Smooth muscle cell (in vitro differentiated cells): Measurements from ENCODE around the gene PDE3A. TPM values are rescaled to one million over a fixed set of nuclear protein-coding genes. Genes with fewer than 3 reads are reported as not detected.

Experiments used
- DNase-seq: peaks from one replicate; lab custom pipeline; 2025; ENCODE audit not compliant: unreplicated experiment; lab: John Stamatoyannopoulos, UW
- H2AFZ ChIP-seq: fragments of 200-600 bp; sonication (generic); 2 replicates; pipeline ENCODE4 v1.6.0; 2016; ENCODE audit warnings: antibody characterized with exemption, low read depth, mild to moderate bottlenecking
- H3F3A ChIP-seq: fragments of 200-600 bp; sonication (generic); 2 replicates; pipeline ENCODE4 v1.6.0; 2017; ENCODE audit warnings: antibody characterized with exemption, low read depth
- H3K27ac ChIP-seq: fragments of 200-600 bp; sonication (generic); 2 replicates; pipeline ENCODE4 v1.5.1; 2016; ENCODE audit warnings: low read depth, mild to moderate bottlenecking
- H3K27me3 ChIP-seq: fragments of 200-600 bp; sonication (generic); 2 replicates; pipeline ENCODE4 v1.6.1; 2016; ENCODE audit warnings: low read depth, mild to moderate bottlenecking
- H3K36me3 ChIP-seq: fragments of 200-600 bp; sonication (generic); 2 replicates; pipeline ENCODE4 v1.5.1; 2016; ENCODE audit warnings: low read depth
- H3K4me1 ChIP-seq: fragments of 200-600 bp; sonication (generic); 2 replicates; pipeline ENCODE4 v1.5.1; 2016; ENCODE audit warnings: low read depth
- H3K4me2 ChIP-seq: fragments of 200-600 bp; sonication (generic); 2 replicates; pipeline ENCODE4 v1.6.0; 2016; ENCODE audit warnings: mild to moderate bottlenecking
- H3K4me3 ChIP-seq: fragments of 200-600 bp; sonication (generic); 2 replicates; pipeline ENCODE4 v1.5.1; 2016; ENCODE audit warnings: mild to moderate bottlenecking
- H3K79me2 ChIP-seq: fragments of 200-600 bp; sonication (generic); 2 replicates; pipeline ENCODE4 v1.6.0; 2016; ENCODE audit warnings: low read depth, mild to moderate bottlenecking
- H3K9ac ChIP-seq: fragments of 200-600 bp; sonication (generic); 2 replicates; pipeline ENCODE4 v1.6.0; 2016; ENCODE audit warnings: low read depth
- H3K9me3 ChIP-seq: fragments of 200-600 bp; sonication (generic); replicated peaks from 2 replicates; pipeline ENCODE4 v1.5.1; 2016; ENCODE audit warnings: low read depth
- H4K20me1 ChIP-seq: fragments of 200-600 bp; sonication (generic); 2 replicates; pipeline ENCODE4 v1.6.0; 2016; ENCODE audit warnings: low read depth
- WGBS: methylation state at CpG from one replicate; pipeline ENCODE4 v1.1.7; 2016; ENCODE audit warnings: low lambda C conversion rate; 5-methylcytosine and 5-hydroxymethylcytosine counted together
- polyA plus RNA-seq: library from polyadenylated mRNA; unstranded; fragments of >200 nt; fragmentation: Nextera tagmentation; extraction: Ambion mirVana; gene quantifications from 2 replicates; pipeline ENCODE4 v1.2.1, GENCODE V29; 2016
- total RNA-seq: library from RNA; depleted of rRNA; stranded (reverse); fragments of >200 nt; gene quantifications from 2 replicates; pipeline ENCODE4 v1.2.3, GENCODE V29; 2014
- TF ChIP-seq, protein P1 (sequence below): fragments of 200-600 bp; sonication (generic); IDR thresholded peaks from 2 replicates; pipeline ENCODE4 v1.5.1; 2017; ENCODE audit warnings: borderline replicate concordance, mild to moderate bottlenecking, antibody characterized with exemption; ENCODE audit not compliant: insufficient read depth, poor library complexity, severe bottlenecking

PDE3A gene
- total and polyA plus RNA-seq, 2 experiments from 2014 or later = 1.3 to 6.1 TPM

- Histone ChIP-seq H3K4me2 (no peak overlapping the region), H3K9ac (no peak overlapping the region), H3K9me3 (no peaks in the 10 kb centered on the region), H3K27me3 (no peaks in the 10 kb centered on the region), H3K27ac (no peak overlapping the region), H3K36me3 (no peaks in the 10 kb centered on the region), H3K79me2 (no peaks in the 10 kb centered on the region), H3K4me1 (no peaks in the 10 kb centered on the region), H2AFZ (no peak overlapping the region), H4K20me1 (no peaks in the 10 kb centered on the region), H3K4me3 (no peak overlapping the region), H3F3A (no peaks in the 10 kb centered on the region)
- no peak for DNase-seq
- TF ChIP-seq, protein P1, sequence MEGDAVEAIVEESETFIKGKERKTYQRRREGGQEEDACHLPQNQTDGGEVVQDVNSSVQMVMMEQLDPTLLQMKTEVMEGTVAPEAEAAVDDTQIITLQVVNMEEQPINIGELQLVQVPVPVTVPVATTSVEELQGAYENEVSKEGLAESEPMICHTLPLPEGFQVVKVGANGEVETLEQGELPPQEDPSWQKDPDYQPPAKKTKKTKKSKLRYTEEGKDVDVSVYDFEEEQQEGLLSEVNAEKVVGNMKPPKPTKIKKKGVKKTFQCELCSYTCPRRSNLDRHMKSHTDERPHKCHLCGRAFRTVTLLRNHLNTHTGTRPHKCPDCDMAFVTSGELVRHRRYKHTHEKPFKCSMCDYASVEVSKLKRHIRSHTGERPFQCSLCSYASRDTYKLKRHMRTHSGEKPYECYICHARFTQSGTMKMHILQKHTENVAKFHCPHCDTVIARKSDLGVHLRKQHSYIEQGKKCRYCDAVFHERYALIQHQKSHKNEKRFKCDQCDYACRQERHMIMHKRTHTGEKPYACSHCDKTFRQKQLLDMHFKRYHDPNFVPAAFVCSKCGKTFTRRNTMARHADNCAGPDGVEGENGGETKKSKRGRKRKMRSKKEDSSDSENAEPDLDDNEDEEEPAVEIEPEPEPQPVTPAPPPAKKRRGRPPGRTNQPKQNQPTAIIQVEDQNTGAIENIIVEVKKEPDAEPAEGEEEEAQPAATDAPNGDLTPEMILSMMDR = no peak
- 56% methylated on average over 1 of the region's 1 CpG for WGBS
These were observed 42.4 kb downstream of the PDE3A start for GRCh38 chr12:20410734-20411133.

DNA sequence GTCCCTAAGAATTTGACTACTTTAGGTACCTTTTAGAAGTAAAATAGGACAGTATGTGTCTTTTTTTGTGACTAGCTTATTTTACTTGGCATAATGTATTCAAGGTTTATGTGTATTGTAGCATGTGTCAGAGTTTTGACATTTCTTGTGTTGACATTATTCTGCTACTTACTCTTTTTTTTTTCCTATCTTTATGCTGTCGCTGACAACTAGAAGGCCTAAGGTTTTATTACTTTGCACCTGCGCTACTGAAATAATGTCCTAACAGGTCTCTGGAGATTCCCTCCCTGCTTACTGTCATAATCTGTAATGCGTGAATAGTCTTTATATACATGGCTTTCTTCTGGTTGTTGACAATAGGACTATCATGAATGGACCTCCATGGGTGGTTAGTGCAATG is 43.0 kb downstream of the PDE3A start:
- Histone ChIP-seq H3K27me3 (no peaks in the 10 kb centered on the region), H3K9ac (no peak overlapping the region), H3K4me3 (no peak overlapping the region), H3K36me3 (no peaks in the 10 kb centered on the region), H3F3A (no peaks in the 10 kb centered on the region), H2AFZ (no peak overlapping the region), H3K4me2 (no peak overlapping the region), H3K4me1 (no peaks in the 10 kb centered on the region), H3K79me2 (no peaks in the 10 kb centered on the region), H3K9me3 (no peaks in the 10 kb centered on the region), H3K27ac (no peak overlapping the region), H4K20me1 (no peaks in the 10 kb centered on the region)
- WGBS = 65% methylated on average over 3 of the region's 3 CpGs
- TF ChIP-seq, protein P1 = no peak
- DNase-seq = no peak

DNA sequence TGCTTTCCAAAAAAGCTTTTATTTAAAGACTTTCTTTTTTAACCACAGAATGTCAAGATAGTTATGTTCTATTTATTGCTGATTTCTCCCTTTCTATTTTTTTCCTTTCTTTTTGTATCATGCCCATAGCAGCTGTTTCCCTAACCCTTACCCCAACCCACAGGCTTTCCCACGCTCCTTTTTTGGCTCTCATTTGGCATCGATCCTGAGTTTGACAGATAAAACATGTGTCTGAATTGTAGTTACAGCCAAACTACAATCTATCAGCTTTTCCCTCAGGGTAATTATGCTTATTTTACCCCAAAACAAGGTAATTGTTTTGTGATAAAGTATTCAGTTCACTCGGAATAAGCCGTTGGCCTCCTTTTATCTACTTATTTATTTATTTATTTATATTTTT is 46.7 kb downstream of the PDE3A start:
- TF ChIP-seq, protein P1 = no peak
- H3K9me3 ChIP-seq = no peaks in the 10 kb centered on the region
- no peak overlapping the region for H3K4me3 ChIP-seq
- no peak for DNase-seq
- H3K27me3 ChIP-seq = no peaks in the 10 kb centered on the region
- H3F3A ChIP-seq = no peaks in the 10 kb centered on the region
- H2AFZ ChIP-seq = no peak overlapping the region
- no peak overlapping the region for H3K9ac ChIP-seq
- no peaks in the 10 kb centered on the region for H4K20me1 ChIP-seq
- no peak overlapping the region for H3K27ac ChIP-seq
- H3K4me1 ChIP-seq = no peaks in the 10 kb centered on the region
- H3K4me2 ChIP-seq = no peak overlapping the region
- H3K79me2 ChIP-seq = peaks cover 5% of the 10 kb centered on the region
- WGBS = 95% methylated on average over 4 of the region's 4 CpGs
- H3K36me3 ChIP-seq = no peaks in the 10 kb centered on the region

GRCh38 chr12:20415641-20416040 is 47.3 kb downstream of the PDE3A start:
- Histone ChIP-seq H3K27ac (no peak overlapping the region), H3K36me3 (no peaks in the 10 kb centered on the region), H2AFZ (no peak overlapping the region), H3K79me2 (peaks cover 5% of the 10 kb centered on the region), H3K4me2 (no peak overlapping the region), H3K4me3 (no peak overlapping the region), H4K20me1 (no peaks in the 10 kb centered on the region), H3K9ac (no peak overlapping the region), H3F3A (no peaks in the 10 kb centered on the region), H3K9me3 (no peaks in the 10 kb centered on the region), H3K27me3 (no peaks in the 10 kb centered on the region), H3K4me1 (no peaks in the 10 kb centered on the region)
- DNase-seq = no peak
- TF ChIP-seq, protein P1 = no peak
- WGBS = 75% methylated on average over 6 of the region's 6 CpGs
